Mammary epithelial cell (primary cell): ENCODE data around the gene SLC1A1.

Source experiments
- CTCF ChIP-seq, 2 donors: IDR thresholded peaks in 1 of 2; conservative IDR thresholded peaks in 1 of 2; 2 replicates each; pipeline ENCODE4 v1.5.1; 2011 to 2012; ENCODE audit warnings: inconsistent platforms in 2 of 2, low read length in 2 of 2, mild to moderate bottlenecking in 2 of 2, control low read depth in 1 of 2, low read depth in 1 of 2; ENCODE audit not compliant: insufficient read depth in 1 of 2; ENCODE audit errors: extremely low read depth in 1 of 2
- EZH2 ChIP-seq: IDR thresholded peaks from 2 replicates; pipeline ENCODE4 v1.6.1; 2012; ENCODE audit warnings: low read length, inconsistent platforms, borderline replicate concordance

GRCh38 chr9:4604678-4605095 lies 114.4 kb downstream of the SLC1A1 start:
- TF ChIP-seq CTCF (conservative IDR thresholded peaks at IDR 0.05 in 1 of 2, IDR thresholded peaks at IDR 0.05 in 1 of 2; ENCODE audit: extremely low read depth in 1 of 2, insufficient read depth in 1 of 2, low read depth in 1 of 2, low read length in 2 of 2) (peak; percentile 54 to 56), EZH2 (no peak)
